ENCODE results near the gene EPHB4. TPM values are rescaled to one million over a fixed set of nuclear protein-coding genes. Genes with fewer than 3 reads are reported as not detected.

Gene EPHB4
- total RNA-seq, 4 donors from 2014 or later = 73.5 to 374 (median 163) TPM

DNA sequence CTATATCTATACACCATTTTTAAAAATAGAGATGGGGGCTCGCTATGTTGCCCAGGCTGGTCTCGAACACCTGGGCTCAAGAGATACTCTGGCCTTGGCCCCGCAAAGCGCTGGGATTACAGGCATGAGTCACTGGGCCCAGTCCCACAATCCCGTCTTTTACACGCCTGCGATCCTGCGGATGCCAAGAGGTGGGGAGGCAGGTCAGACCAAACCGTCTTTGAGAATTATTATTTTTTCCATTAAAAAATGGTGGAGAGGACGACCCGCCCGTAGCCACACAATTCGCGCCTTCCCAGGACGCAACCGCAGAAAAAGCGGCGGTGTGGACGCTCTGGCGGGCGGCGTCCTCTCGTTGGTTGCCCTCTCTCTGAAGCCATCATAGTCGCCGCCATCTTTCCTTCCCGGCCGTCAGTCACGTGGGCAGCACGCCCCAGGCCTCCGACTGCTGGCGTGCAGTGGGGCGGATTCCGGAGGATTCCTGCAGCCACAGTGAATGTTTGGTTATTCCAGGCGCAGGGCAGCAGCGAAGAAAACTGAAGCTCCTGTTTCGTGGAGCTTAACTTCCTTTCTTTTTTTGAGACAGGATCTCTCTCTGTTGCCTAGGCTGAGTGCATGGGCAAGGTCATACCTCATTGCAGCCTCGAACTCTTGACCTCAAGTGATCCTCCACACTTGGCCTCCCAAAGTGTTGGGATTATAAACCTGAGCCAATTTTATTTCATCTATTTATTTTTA lies 9.9 kb upstream of the EPHB4 start:
- H3K27ac ChIP-seq = peak overlapping the region; percentile 85 to 86
- intact Hi-C loops (cut with DNase I; ENCODE audit: low total_unique reads) = no loop called here
- DNase-seq = peak; percentile 91 to 92
- peaks cover 0 to 6% of the 10 kb centered on the region in 2 donors for H3K4me1 ChIP-seq
- no peaks in the 10 kb centered on the region for H3K27me3 ChIP-seq
- peak in 1 of 4 experiments; percentile 8 for TF ChIP-seq CTCF (IDR thresholded peaks at IDR 0.05)
- peak; percentile 27 to 36 for TF ChIP-seq POLR2A (IDR thresholded peaks at IDR 0.05)
- H3K36me3 ChIP-seq = no peaks in the 10 kb centered on the region
- no peaks in the 10 kb centered on the region for H3K9me3 ChIP-seq
- H3K4me3 ChIP-seq = peak overlapping the region; percentile 31 to 37

DNA sequence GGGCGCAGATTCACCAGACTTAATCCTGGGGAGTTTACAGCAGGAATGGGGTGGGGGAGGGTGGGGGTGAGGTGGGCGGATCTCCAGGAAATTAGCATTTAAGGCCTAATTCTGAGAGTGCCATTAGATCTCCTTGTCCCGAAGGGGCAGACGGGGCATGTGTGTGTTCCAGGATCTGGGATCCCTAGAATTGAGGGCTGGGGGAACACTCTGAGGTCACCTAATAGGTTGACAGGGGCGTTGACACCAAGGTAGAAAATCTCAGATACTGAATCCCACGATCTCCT lies 9.4 kb upstream of the EPHB4 start:
- H3K4me3 ChIP-seq = peak overlapping the region; percentile 31 to 37
- intact Hi-C loops (cut with DNase I; ENCODE audit: low total_unique reads) = no loop called here
- TF ChIP-seq POLR2A (IDR thresholded peaks at IDR 0.05) (no peak), CTCF (IDR thresholded peaks at IDR 0.05) (no peak)
- peak overlapping the region; percentile 85 to 86 for H3K27ac ChIP-seq
- no peaks in the 10 kb centered on the region for H3K27me3 ChIP-seq
- peaks cover 0 to 6% of the 10 kb centered on the region in 2 donors for H3K4me1 ChIP-seq
- H3K9me3 ChIP-seq = no peaks in the 10 kb centered on the region
- no peak for DNase-seq
- no peaks in the 10 kb centered on the region for H3K36me3 ChIP-seq

DNA sequence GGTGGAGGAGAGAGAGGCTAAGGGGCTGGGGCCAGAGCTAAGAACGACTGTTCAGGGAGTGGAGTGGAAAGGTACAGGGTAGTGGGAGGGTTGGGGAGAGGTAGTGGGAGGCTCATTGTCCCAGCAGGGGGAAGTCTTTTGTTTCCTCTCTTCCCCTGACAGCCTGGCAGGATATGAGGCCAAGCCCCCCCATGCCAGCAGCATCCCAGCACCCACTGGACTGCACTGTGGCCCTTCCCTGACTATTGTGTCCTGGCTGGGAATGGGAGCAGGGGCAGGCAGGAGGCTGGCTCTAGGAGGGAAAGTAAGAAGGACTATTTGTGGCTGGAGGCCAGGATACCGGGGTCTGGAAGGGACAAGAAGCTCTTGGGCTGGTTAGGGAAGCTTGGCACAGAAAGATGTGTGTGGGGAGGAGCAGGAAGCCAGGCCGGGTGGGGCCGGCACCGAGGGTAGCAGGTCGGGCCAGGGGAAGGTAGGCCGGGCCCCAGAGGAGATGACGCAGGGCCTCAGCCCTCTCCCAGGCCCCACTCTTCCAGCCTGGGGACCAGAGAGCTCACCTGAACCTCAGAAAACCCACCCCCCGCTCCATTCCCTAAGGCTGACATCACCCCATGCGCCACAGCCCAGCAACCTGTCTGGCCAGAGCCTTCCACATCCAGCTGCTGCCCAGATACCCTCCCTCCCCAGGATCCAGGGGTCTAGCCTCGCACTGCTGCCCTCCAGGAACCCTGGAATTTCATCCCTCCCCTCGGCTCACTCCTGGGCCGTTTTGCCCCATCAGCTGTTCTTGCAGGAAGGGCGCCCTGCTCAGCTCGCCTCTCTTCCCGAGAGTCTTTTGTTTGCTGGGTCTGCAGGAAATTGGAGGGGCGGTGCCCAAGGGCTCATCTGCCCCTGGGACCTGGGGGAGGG lies 8.8 kb upstream of the EPHB4 start:
- DNase-seq = peak; percentile 41 to 85
- Histone ChIP-seq H3K27me3 (no peaks in the 10 kb centered on the region), H3K4me3 (no peak overlapping the region), H3K27ac (peak overlapping the region; percentile 85 to 86), H3K36me3 (no peaks in the 10 kb centered on the region), H3K4me1 (peaks cover 0 to 6% of the 10 kb centered on the region in 2 donors), H3K9me3 (no peaks in the 10 kb centered on the region)
- TF ChIP-seq POLR2A (IDR thresholded peaks at IDR 0.05) (no peak), CTCF (IDR thresholded peaks at IDR 0.05) (no peak)
- intact Hi-C loops (cut with DNase I; ENCODE audit: low total_unique reads) = no loop called here

- H3K9me3 ChIP-seq = no peaks in the 10 kb centered on the region
Measured at GRCh38 chr7:100832281-100832633, 4.9 kb upstream of the EPHB4 start.

More at GRCh38 chr7:100832281-100832633, 4.9 kb upstream of the EPHB4 start:
- Histone ChIP-seq H3K27me3 (no peaks in the 10 kb centered on the region), H3K4me1 (peaks cover 0 to 6% of the 10 kb centered on the region in 2 donors), H3K27ac (no peak overlapping the region), H3K36me3 (no peaks in the 10 kb centered on the region), H3K4me3 (no peak overlapping the region)
- intact Hi-C loops (cut with DNase I; ENCODE audit: low total_unique reads) = no loop called here
- no peak for DNase-seq
- TF ChIP-seq CTCF (IDR thresholded peaks at IDR 0.05) = no peak
- TF ChIP-seq POLR2A (IDR thresholded peaks at IDR 0.05) = no peak

Measured in uterus (tissue), 4 donors.